Measurements from ENCODE around the gene VARS2.
A peak's percentile ranks its signal among the peaks of the same experiment; 100 is the strongest.

Gene VARS2

GRCh38 chr6:30931969-30932645 is 18.1 kb downstream of the VARS2 start, which contains the start of gene SFTA2:
Gene SFTA2, minus strand, starts transcription at chr6:30932170. Its CDS starts 74 bp downstream, at chr6:30932096.
- no peak for DNase-seq

GRCh38 chr6:30932665-30933365 is 18.8 kb downstream of the VARS2 start:
- no peak for DNase-seq

DNA sequence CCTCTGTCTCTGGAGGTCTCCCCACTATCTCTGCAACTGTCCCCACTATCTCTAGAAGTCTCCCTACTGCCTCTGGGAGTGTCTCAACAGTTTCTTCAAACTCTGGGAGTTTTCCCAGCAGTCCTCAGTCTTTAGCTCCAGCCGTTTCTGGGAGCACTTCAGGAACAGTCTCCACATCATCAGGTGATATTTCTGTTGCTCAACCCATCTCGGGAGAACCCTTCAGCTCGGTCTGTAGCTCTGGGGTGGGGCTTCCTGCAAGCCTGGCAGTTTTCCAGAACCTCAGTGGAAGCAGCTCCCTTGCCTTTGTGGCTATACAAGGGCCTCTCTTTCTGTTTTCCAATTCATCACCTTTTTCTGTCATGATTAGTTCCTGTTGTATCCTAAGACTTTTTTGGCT is 21.0 kb downstream of the VARS2 start:
- DNase-seq: no peak

DNA sequence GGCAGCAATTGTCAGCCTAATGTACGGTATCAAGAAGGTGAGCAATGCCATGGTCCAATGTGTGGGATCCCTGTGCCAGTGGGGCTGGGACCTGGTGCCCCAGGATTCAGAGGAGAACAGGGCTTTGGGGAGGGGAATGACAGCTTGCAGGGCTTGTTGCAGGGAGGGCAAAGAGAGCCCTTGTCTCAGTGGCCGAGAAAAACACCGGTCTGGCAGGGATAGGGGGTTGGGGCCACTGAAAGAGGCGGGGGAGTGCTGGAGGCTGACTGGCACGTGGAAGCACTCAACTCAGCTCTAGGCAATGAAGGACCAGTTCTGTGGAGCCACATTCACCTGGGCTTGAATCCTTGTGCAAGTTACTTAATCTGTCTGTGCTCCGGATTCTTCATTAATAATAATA is 23.2 kb downstream of the VARS2 start:
- no peak for DNase-seq

DNA sequence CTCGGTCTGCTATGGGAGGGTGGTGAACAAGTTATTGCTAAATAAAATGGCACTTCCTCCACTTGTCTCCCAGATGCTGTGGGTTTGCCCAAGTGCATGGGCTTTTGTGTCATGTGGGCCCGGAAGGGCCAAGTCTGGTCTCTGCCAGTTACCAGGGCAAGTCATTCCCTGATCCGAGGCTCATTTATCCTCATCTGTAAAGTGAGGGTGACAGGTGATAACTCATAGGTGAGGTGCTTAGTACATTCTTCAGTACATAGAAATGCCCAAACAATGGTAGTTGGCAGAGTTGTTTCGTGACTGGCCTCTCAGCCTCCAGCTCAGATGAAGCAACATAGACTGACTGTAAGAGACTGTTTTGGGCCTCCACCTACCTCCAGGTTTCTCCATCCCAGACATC is 24.7 kb downstream of the VARS2 start:
- DNase-seq: no peak

DNA sequence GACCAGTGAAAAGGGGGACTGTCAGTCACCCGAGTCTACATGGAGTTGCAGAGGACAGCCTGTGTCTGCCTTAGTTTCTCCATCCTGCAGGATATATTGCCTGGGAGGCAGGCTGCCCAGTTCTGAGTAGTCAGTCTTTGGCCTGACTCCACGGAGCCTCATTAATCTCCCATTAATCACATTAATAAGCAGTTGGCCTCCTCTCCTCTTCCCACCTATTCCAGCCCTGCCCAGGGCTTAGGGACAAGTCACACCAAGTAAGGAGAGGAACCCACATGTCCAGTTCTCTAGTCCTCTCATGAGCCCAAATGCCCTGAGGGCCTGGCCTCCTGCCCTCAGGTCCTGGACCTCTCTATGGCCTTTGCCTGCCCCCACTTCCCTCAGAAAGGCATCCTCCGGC is 25.4 kb downstream of the VARS2 start:
- no peak for DNase-seq

DNA sequence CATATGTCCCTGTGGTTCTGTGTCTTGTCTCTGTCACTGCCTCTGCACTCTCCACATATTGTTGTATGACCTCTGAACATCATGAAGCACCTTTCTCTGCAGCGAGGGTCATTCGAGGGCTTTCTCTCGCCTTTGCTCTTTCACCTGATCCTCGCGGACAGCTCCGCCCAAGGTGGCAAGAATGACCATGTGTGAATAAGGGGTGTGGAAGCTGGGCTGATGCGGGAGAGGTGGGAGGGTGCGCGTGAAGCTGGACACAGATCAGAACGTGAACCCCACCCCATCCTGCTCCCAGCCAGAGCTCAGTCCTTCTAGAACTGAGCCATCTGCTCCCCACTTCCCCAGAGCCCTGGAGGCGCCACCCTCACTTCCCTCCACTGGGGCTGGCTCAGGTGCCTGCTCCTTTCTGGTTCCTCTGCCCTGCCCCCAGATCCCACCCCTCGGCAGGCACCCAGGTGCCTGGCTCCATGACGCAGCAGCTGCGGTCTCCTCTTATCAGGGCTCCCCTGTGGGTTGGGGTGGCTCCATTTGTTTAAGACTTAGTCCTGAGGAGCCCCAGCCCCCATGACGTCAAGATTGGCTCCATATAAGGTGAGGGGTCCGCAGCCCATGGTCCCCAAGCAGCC is 26.4 kb downstream of the VARS2 start, which contains the start of gene MUCL3:
Gene MUCL3, plus strand, starts transcription at position 613 of the 626 bp plus-strand sequence. CDS start 27 bp downstream, outside the sequence.
- DNase-seq: no peak

DNA sequence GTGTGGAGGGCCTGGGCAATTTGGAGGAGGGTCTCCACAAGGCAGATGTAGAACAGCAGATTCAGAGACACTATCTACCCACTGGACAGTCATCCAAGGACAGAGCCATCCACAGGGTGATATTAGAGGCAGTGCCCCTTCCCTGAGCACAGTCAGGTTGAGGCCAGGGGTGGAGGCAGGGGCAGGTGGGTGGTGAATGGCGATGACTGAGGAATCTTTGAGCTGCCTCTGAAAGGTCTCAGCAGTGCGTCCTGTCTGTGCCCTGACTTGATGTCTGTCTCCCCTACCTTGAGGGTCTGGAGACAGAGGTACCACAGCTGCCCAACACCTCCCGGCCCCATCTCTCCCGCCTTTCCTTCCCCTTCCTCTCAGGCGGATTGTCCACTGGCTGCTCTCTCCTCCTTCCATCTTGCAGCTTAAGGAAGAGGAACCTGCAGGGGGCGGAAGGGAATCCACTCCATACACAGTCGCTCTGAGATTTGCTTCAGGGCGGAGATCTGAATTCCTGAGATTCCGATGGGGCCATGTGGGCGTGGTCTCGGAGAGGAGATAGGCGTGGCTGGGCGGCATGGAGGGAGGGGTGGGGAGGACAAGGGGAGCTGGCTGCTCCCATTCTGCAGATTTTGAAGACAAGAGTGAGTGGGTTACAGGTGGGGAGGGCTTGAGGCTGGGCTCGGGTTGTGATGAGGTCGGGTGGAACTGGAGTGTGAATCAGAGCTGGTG is 28.5 kb downstream of the VARS2 start:
- DNase-seq: no peak

- no peak for DNase-seq
Observed at GRCh38 chr6:30944051-30944450, 30.0 kb downstream of the VARS2 start.

DNA sequence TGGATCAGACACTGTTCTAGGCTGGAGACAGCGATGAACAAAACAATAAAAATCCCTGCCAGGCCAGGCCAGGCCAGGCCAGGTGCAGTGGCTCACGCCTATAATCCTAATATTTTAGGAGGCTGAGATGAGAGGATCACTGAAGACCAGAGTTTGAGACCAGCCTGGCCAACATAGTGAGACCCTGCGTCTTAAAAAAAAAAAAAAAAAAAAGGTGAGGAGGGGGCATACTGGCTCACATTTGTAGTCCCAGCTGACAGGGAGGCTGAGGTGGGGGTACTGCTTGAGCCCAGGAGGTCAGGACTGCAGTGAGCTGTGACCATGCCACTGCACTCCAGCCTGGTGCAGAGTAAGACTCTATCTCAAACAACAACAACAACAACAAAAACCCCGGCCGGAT is 31.2 kb downstream of the VARS2 start:
- DNase-seq: no peak

GRCh38 chr6:30947231-30947630 is 33.2 kb downstream of the VARS2 start:
- no peak for DNase-seq

GRCh38 chr6:30948811-30949210 is 34.8 kb downstream of the VARS2 start:
- no peak for DNase-seq

DNA sequence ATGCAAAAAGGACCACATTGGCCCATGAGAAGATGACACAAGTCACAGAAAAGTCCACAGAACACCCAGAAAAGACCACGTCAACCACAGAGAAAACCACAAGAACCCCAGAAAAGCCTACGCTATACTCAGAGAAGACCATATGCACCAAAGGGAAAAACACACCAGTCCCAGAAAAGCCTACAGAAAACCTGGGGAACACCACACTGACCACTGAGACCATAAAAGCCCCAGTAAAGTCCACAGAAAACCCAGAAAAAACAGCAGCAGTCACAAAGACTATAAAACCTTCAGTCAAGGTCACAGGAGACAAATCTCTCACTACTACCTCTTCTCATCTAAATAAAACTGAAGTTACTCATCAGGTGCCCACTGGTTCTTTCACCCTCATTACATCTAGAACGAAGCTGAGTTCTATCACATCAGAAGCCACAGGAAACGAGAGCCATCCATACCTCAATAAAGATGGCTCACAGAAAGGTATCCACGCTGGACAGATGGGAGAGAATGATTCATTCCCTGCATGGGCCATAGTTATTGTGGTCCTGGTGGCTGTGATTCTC is 38.0 kb downstream of the VARS2 start:
- no peak for DNase-seq

- DNase-seq: no peak
Observed at GRCh38 chr6:30954631-30955366, 40.8 kb downstream of the VARS2 start.

GRCh38 chr6:30955367-30956042 is 41.5 kb downstream of the VARS2 start:
- DNase-seq: peak; percentile 61

- no peak for DNase-seq
Observed at GRCh38 chr6:30957716-30958115, 43.7 kb downstream of the VARS2 start.

DNA sequence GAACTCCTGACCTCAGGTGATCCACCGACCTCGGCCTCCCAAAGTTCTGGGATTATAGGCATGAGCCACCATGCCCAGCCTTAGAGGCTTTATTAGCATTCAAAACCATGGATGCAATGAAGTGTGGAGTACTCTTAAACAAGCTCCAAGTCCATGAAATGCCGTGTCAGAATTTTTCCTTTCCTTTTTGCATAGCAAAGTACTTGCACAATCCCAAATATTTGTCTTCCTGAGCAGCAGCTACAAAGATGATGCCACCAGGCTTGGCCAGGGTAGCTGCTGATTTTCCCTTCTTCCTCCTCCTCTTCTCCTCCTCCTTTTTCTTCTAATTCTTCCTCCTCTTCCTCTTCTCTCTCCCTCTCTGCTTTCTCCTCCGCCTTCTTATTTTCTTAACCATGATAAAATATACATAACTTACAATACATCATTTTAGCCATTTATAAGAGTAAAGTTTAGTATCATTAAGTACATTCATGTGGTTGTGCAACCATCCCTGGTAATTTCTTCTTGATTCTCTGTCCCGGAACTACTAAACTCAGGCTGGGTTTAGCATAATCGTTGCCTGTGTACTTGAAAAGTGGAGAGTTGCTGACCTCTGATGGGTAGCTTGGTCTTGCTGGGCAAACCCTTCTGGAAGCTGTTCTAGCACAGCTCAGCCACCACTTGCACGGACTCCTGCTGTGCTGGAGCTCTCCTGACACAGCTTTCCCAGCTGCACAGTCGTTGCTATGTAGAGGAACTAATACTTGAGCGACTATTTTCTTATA is 47.1 kb downstream of the VARS2 start:
- no peak for DNase-seq

- no peak for DNase-seq
Observed at GRCh38 chr6:30962716-30963115, 48.7 kb downstream of the VARS2 start.

DNA sequence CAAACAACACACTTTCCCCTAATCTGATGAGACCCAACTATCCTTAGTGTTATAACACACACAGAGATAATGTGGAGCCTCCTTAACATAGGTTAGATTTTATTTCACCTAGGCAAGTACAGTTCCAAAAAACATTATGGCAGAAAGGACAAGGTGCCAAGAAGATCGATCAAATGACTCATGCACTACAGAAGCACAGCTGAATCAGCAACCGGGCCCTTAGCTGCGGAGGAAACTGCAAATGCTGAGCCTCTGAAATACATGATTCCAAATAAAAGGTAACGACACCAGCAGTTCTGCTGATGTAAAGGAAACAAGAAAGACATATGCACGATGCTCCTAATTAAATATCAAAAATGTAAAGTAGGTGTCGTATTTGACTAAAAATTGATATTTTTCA is 49.6 kb downstream of the VARS2 start:
- DNase-seq: no peak

GRCh38 chr6:30964075-30964474 is 50.0 kb downstream of the VARS2 start:
- DNase-seq: no peak

DNA sequence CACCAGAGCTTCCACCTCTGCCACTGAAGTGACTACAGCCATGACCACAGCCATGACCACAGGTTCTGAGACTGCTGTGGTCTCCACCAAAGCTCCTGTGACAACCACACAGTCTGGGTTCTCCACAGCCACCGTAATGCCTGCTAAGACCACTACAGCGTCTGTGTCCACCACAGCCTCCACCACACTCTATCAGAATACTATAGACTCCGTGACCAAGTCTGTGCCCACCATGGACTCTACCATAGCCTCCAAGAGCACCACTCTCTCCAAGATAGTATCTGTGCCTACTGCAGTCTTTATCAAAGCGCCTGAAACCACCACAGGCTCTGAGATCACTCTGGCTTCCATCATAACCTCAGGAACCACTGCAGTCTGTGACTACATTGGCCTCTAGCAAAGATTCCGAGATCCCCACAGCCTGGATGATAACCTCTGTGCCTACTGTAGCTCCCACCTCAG is 51.1 kb downstream of the VARS2 start:
- no peak for DNase-seq
